HL-60 (cell line): ENCODE data around the gene ELOA.

ENCODE experiments used
- DNase-seq, 2 experiments: peaks; one replicate each; pipeline ENCODE4 v3.0.0-alpha.2; 2010 to 2020; ENCODE audit warnings: low read depth in 1 of 2, low spot score in 1 of 2
- H3K27ac ChIP-seq: fragments of 250-450 bp; sonication (Bioruptor Pico); replicated peaks from 2 replicates; pipeline ENCODE4 v1.5.1; 2020; ENCODE audit warnings: mild to moderate bottlenecking, moderate library complexity
- H3K27me3 ChIP-seq: fragments of 250-450 bp; sonication (Bioruptor Pico); 2 replicates; pipeline ENCODE4 v1.5.1; 2021; ENCODE audit warnings: mild to moderate bottlenecking, moderate library complexity; ENCODE audit not compliant: insufficient read depth, poor library complexity, severe bottlenecking
- H3K4me3 ChIP-seq: replicated peaks from 2 replicates; pipeline ENCODE4 v1.5.1; 2011; ENCODE audit warnings: mild to moderate bottlenecking, control low read depth, low read length; ENCODE audit not compliant: insufficient read depth
- CTCF ChIP-seq: IDR thresholded peaks from one replicate; pipeline ENCODE4 v1.5.1; 2011; ENCODE audit warnings: low read length, control low read depth, inconsistent platforms; ENCODE audit not compliant: insufficient read depth
- GABPA ChIP-seq: IDR thresholded peaks from 2 replicates; pipeline ENCODE4 v1.6.1; 2012; ENCODE audit warnings: low read depth
- POLR2AphosphoS5 ChIP-seq: IDR thresholded peaks from 2 replicates; pipeline ENCODE4 v1.6.1; 2012; ENCODE audit warnings: low read depth
- REST ChIP-seq: IDR thresholded peaks from 2 replicates; pipeline ENCODE4 v1.6.1; 2012; ENCODE audit warnings: low read depth; ENCODE audit not compliant: insufficient replicate concordance
- SPI1 ChIP-seq: IDR thresholded peaks from 2 replicates; pipeline ENCODE4 v1.6.1; 2012; ENCODE audit warnings: low read depth, mild to moderate bottlenecking, borderline replicate concordance

ELOA gene

GRCh38 chr1:23720256-23720995 is 22.8 kb upstream of the ELOA start:
- Histone ChIP-seq H3K27ac (no peak overlapping the region), H3K27me3 (no peaks in the 10 kb centered on the region), H3K4me3 (no peak overlapping the region)
- TF ChIP-seq REST (no peak), POLR2AphosphoS5 (no peak), GABPA (no peak)
- DNase-seq = no peak

GRCh38 chr1:23722652-23723051 is 20.6 kb upstream of the ELOA start:
- Histone ChIP-seq H3K4me3 (no peak overlapping the region), H3K27ac (no peak overlapping the region), H3K27me3 (no peaks in the 10 kb centered on the region)
- no peak for DNase-seq
- TF ChIP-seq REST (no peak), SPI1 (no peak), CTCF (no peak), GABPA (no peak), POLR2AphosphoS5 (no peak)

GRCh38 chr1:23726686-23727085 is 16.6 kb upstream of the ELOA start:
- DNase-seq = peak in 1 of 2 experiments; percentile 32
- H3K4me3 ChIP-seq = no peak overlapping the region
- H3K27ac ChIP-seq = no peak overlapping the region
- no peak for TF ChIP-seq GABPA
- no peak for TF ChIP-seq SPI1
- no peak for TF ChIP-seq REST
- no peaks in the 10 kb centered on the region for H3K27me3 ChIP-seq

- TF ChIP-seq REST (no peak), GABPA (no peak), POLR2AphosphoS5 (peak; percentile 75), SPI1 (0 out of 2 replicates have a peak, but pooled peaks have one; percentile 1)
- peak; percentile 75 to 94 for DNase-seq
- H3K27ac ChIP-seq = peak overlapping the region; percentile 21
- no peak overlapping the region for H3K4me3 ChIP-seq
- H3K27me3 ChIP-seq = no peaks in the 10 kb centered on the region
Observed at GRCh38 chr1:23727362-23727811, 15.9 kb upstream of the ELOA start.
